Measurements from ENCODE around the gene CNKSR1. TPM values are rescaled to one million over a fixed set of nuclear protein-coding genes. Genes with fewer than 3 reads are reported as not detected.
A peak's percentile ranks its signal among the peaks of the same experiment; 100 is the strongest.

The CNKSR1 gene
- total and polyA plus RNA-seq, 2 donors (not counting 1 experiment from before 2014, with no cell fraction given): 3.7 to 5.8 TPM

DNA sequence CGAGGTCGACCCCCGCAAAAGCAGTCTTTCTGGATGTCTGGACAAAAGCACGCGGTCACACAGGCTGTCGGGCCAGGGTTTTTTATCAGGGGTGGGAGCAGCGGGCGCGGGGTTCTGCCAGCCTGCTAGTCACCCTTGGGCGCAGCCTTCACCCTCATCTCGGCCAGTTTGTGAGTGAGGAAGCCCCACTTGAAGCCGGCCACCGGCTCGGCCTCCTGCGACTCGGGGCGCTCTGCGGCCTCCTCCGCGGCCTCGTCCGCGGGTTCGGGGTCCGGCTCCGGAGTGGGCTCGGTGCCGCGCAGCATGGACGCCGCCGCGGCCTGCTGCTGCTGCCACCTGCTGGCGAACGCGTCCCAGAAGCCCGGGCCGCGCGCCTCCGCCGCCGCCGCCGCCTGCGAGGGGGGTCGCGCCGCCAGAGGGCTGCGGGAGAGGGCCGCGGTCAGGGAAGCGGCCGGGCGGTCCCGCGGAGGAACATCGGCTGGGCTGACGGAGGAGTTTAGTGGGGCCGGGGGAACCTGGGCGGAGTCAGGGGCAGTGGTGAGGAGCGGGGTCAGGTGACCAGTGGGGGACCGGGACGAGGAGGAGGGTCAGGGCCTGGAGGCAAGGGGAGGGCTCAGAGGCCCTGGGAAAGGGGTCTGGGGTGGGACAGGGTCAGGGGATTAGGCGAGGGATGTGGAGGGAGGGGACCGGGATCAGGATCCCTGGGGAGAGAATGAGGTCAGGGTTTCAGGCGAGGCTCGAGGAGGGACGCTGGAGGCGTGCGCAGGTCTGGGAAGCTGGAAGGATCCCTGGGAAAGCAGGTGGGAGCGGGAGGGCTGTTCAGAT, 13.0 kb upstream of the CNKSR1 start:
- ATAC-seq (ENCODE audit: low read depth) (peak; percentile 72), DNase-seq (peak; percentile 77)
- intact Hi-C loops (cut with micrococcal nuclease): loop anchor here (1.0 to 5.0 kb wide), 2 partner anchors 59 to 127 kb away; no protein-coding TSS in a partner anchor
- H3K9ac ChIP-seq (ENCODE audit: low read length): peak overlapping the region; percentile 55
- Mint-ChIP-seq H3K9me3 (ENCODE audit: insufficient read depth) (no peaks in the 10 kb centered on the region), H3K27me3 (peaks cover 15% of the 10 kb centered on the region), H3K4me3 (peak overlapping the region; percentile 71), H3K27ac (no peak overlapping the region), H3K4me1 (peaks cover 13% of the 10 kb centered on the region)
- H3K4me2 ChIP-seq (replicated peaks; ENCODE audit: low read depth, low read length, poor library complexity, severe bottlenecking): peak overlapping the region; percentile 93
- WGBS (ENCODE audit: insufficient coverage): 15% methylated on average over 72 of the region's 72 CpGs
- POLR2A ChIA-PET: interaction anchor here (0.6 kb wide), 1 partner anchor 737 kb away, joined by 3 read pairs; no protein-coding TSS in a partner anchor
- H3K9me3 ChIP-seq (ENCODE audit: control extremely low read depth in 1 of 3, control insufficient read depth in 2 of 3, insufficient read depth in 1 of 3, low read length in 2 of 3): peaks cover 0 to 3% (median 0%) of the 10 kb centered on the region in 3 donors
- no peaks in the 10 kb centered on the region for H3K36me3 ChIP-seq (replicated peaks in 1 of 2; ENCODE audit: control extremely low read depth in 1 of 2, control insufficient read depth in 1 of 2, extremely low read depth in 1 of 2, insufficient read depth in 2 of 2, low read length in 1 of 2)
- CTCF ChIA-PET: interaction anchor here (0.6 to 1.4 kb wide), 10 partner anchors 14 to 395 kb away, joined by 3 to 5 read pairs (median 4); no protein-coding TSS in a partner anchor
- H3K27ac ChIP-seq (ENCODE audit: low read length in 2 of 2): no peak overlapping the region
- H4K20me1 ChIP-seq (ENCODE audit: control insufficient read depth, insufficient read depth, low read length, poor library complexity, severe bottlenecking): no peaks in the 10 kb centered on the region
- H2AFZ ChIP-seq (ENCODE audit: insufficient read depth, low read depth, low read length, poor library complexity, severe bottlenecking): peak overlapping the region; percentile 83
- peaks cover 23% of the 10 kb centered on the region in 2 donors for H3K4me1 ChIP-seq (ENCODE audit: control insufficient read depth in 2 of 2, insufficient read depth in 2 of 2, low read length in 2 of 2)
- H3K4me3 ChIP-seq (ENCODE audit: control extremely low read depth in 1 of 5, extremely low read depth in 1 of 5, insufficient read depth in 1 of 5, low read depth in 2 of 5, low read length in 4 of 5): peak overlapping the region in 4 of 5 experiments; percentile 6 to 52 (median 43)
- H3K79me2 ChIP-seq (ENCODE audit: control insufficient read depth, insufficient read depth, low read length): no peaks in the 10 kb centered on the region
- TF ChIP-seq EZH2 (IDR thresholded peaks at IDR 0.05; ENCODE audit: borderline replicate concordance, insufficient read depth, low read depth, low read length, poor library complexity, severe bottlenecking): no peak
- TF ChIP-seq CTCF (IDR thresholded peaks at IDR 0.05): peak; percentile 78
- H3K27me3 ChIP-seq (replicated peaks in 1 of 4; ENCODE audit: control extremely low read depth in 1 of 4, control insufficient read depth in 3 of 4, insufficient read depth in 4 of 4, low read length in 3 of 4): peaks cover 0 to 38% (median 17%) of the 10 kb centered on the region in 4 experiments

Data from B cell (primary cell).